Upper lobe of left lung (tissue), 6 donors: ENCODE measurements around the gene BPIFB3. TPM values are rescaled to one million over a fixed set of nuclear protein-coding genes. Genes with fewer than 3 reads are reported as not detected.

Experiments
- ATAC-seq, 2 donors: fragments of 200-7000 bp; cut with Tn5 transposase; one replicate each; pipeline ENCODE4 v1.9.1; 2022; ENCODE audit warnings: mild to moderate bottlenecking in 2 of 2, moderate library complexity in 2 of 2; ENCODE audit not compliant: low FRiP score in 2 of 2
- DNase-seq, 2 donors: peaks; one replicate each; pipeline ENCODE4 v3.0.0-alpha.2; 2019 to 2020
- H3K27ac ChIP-seq, 4 donors: fragments of 200-600 bp; sonication (generic); one replicate each; pipeline ENCODE4 v1.5.1; 2016 to 2019
- H3K27me3 ChIP-seq, 4 donors: fragments of 200-600 bp; sonication (generic); one replicate each; pipeline ENCODE4 v1.5.1; 2017 to 2019
- H3K36me3 ChIP-seq, 4 donors: fragments of 200-600 bp; sonication (generic); one replicate each; pipeline ENCODE4 v1.5.1; 2016 to 2019
- H3K4me1 ChIP-seq, 4 donors: fragments of 200-600 bp; sonication (generic); one replicate each; pipeline ENCODE4 v1.5.1; 2018 to 2019
- H3K4me3 ChIP-seq, 4 donors: fragments of 200-600 bp; sonication (generic); one replicate each; pipeline ENCODE4 v1.5.1; 2017 to 2019; ENCODE audit warnings: mild to moderate bottlenecking in 2 of 4, moderate library complexity in 1 of 4
- H3K9me3 ChIP-seq, 4 donors: fragments of 200-600 bp; sonication (generic); one replicate each; pipeline ENCODE4 v1.5.1; 2018 to 2019
- CTCF ChIP-seq, 6 experiments: fragments of 450-650 bp in 4 of 6; fragments of 200-600 bp in 2 of 6; sonication (generic) in 2 of 6; IDR thresholded peaks; one replicate each; pipeline ENCODE4 v1.5.1; 2016 to 2019; ENCODE audit warnings: antibody characterized with exemption in 6 of 6
- EP300 ChIP-seq, 4 donors: sonication (generic); formaldehyde crosslinking; IDR thresholded peaks; one replicate each; pipeline ENCODE4 v1.5.1; 2017; ENCODE audit warnings: antibody characterized with exemption in 4 of 4, control low read depth in 2 of 4
- POLR2A ChIP-seq, 4 donors: fragments of 450-650 bp; IDR thresholded peaks; one replicate each; pipeline ENCODE4 v1.5.1; 2016 to 2017; ENCODE audit warnings: antibody characterized with exemption in 4 of 4, mild to moderate bottlenecking in 2 of 4
- POLR2AphosphoS5 ChIP-seq, 2 donors: sonication (generic); formaldehyde crosslinking; IDR thresholded peaks; one replicate each; pipeline ENCODE4 v1.5.1; 2017; ENCODE audit warnings: antibody characterized with exemption in 2 of 2
- WGBS, 2 donors: methylation state at CpG; one replicate each; pipeline ENCODE4 v1.1.5; 2017 to 2018; 5-methylcytosine and 5-hydroxymethylcytosine counted together
- total RNA-seq, 6 donors: library from RNA; depleted of rRNA in 4 of 6; stranded (reverse); fragments of >200 nt in 4 of 6; gene quantifications; one replicate each; pipeline versions ENCODE4 v1.1.0 to v1.2.1, GENCODE V29; 2016 to 2021
- donor health status: DM: no; HTN: no; CAD: no; lungs with moderate emphysema.
- donor health status: DM: no; HTN: yes; CAD: no; lungs with severe emphysema.

Gene BPIFB3
- total RNA-seq, 6 donors from 2014 or later = not detected

- 66 to 84% methylated on average over 5 of the region's 5 CpGs for whole genome bisulfite sequencing, 2 donors
- no peak overlapping the region for H3K4me3 ChIP-seq
- no peak for TF ChIP-seq POLR2AphosphoS5 (IDR thresholded peaks at IDR 0.05)
- TF ChIP-seq CTCF (IDR thresholded peaks at IDR 0.05) = no peak
- no peak for TF ChIP-seq EP300 (IDR thresholded peaks at IDR 0.05)
- no peak for TF ChIP-seq POLR2A (IDR thresholded peaks at IDR 0.05)
- DNase-seq (no peak), ATAC-seq (no peak)
- H3K27me3 ChIP-seq = no peaks in the 10 kb centered on the region
- H3K27ac ChIP-seq = no peak overlapping the region
- no peaks in the 10 kb centered on the region for H3K36me3 ChIP-seq
- no peaks in the 10 kb centered on the region for H3K9me3 ChIP-seq
- H3K4me1 ChIP-seq = no peaks in the 10 kb centered on the region
These were observed 20.3 kb upstream of the BPIFB3 start for GRCh38 chr20:33033381-33033780.

- H3K4me3 ChIP-seq = no peak overlapping the region
- no peak for DNase-seq
- 77 to 88% methylated on average over 5 of the region's 5 CpGs for WGBS, 2 donors
- H3K27me3 ChIP-seq = no peaks in the 10 kb centered on the region
- H3K36me3 ChIP-seq = no peaks in the 10 kb centered on the region
- no peaks in the 10 kb centered on the region for H3K9me3 ChIP-seq
- H3K27ac ChIP-seq = no peak overlapping the region
- no peak for TF ChIP-seq POLR2AphosphoS5 (IDR thresholded peaks at IDR 0.05)
- no peak for TF ChIP-seq CTCF (IDR thresholded peaks at IDR 0.05)
- TF ChIP-seq EP300 (IDR thresholded peaks at IDR 0.05) = no peak
- TF ChIP-seq POLR2A (IDR thresholded peaks at IDR 0.05) = no peak
- H3K4me1 ChIP-seq = no peaks in the 10 kb centered on the region
- no peak for ATAC-seq
These were observed 19.6 kb upstream of the BPIFB3 start for GRCh38 chr20:33034115-33034514.

- no peak overlapping the region for H3K4me3 ChIP-seq
- no peak for ATAC-seq
- H3K9me3 ChIP-seq = no peaks in the 10 kb centered on the region
- TF ChIP-seq POLR2AphosphoS5 (IDR thresholded peaks at IDR 0.05) (no peak), EP300 (IDR thresholded peaks at IDR 0.05) (no peak), CTCF (IDR thresholded peaks at IDR 0.05) (no peak), POLR2A (IDR thresholded peaks at IDR 0.05) (no peak)
- no peak for DNase-seq
- H3K4me1 ChIP-seq = no peaks in the 10 kb centered on the region
- 76 to 90% methylated on average over 3 to 6 of the region's 6 CpGs for WGBS, 2 donors
- H3K27me3 ChIP-seq = no peaks in the 10 kb centered on the region
- H3K36me3 ChIP-seq = no peaks in the 10 kb centered on the region
- no peak overlapping the region for H3K27ac ChIP-seq
These were observed 18.7 kb upstream of the BPIFB3 start for GRCh38 chr20:33034901-33035492.

- H3K9me3 ChIP-seq = no peaks in the 10 kb centered on the region
- H3K4me1 ChIP-seq = no peaks in the 10 kb centered on the region
- no peak overlapping the region for H3K27ac ChIP-seq
- TF ChIP-seq POLR2A (IDR thresholded peaks at IDR 0.05) (no peak), EP300 (IDR thresholded peaks at IDR 0.05) (no peak), POLR2AphosphoS5 (IDR thresholded peaks at IDR 0.05) (no peak), CTCF (IDR thresholded peaks at IDR 0.05) (no peak)
- no peaks in the 10 kb centered on the region for H3K27me3 ChIP-seq
- no peak for ATAC-seq
- 58 to 67% methylated on average over 4 to 5 of the region's 5 CpGs for WGBS, 2 donors
- H3K4me3 ChIP-seq = no peak overlapping the region
- H3K36me3 ChIP-seq = no peaks in the 10 kb centered on the region
- DNase-seq = no peak
These were observed 16.2 kb upstream of the BPIFB3 start for GRCh38 chr20:33037456-33037855.

- WGBS, 2 donors = 90 to 96% methylated on average over 4 of the region's 4 CpGs
- no peaks in the 10 kb centered on the region for H3K4me1 ChIP-seq
- ATAC-seq = no peak
- H3K27ac ChIP-seq = no peak overlapping the region
- DNase-seq = no peak
- no peaks in the 10 kb centered on the region for H3K9me3 ChIP-seq
- H3K27me3 ChIP-seq = no peaks in the 10 kb centered on the region
- no peaks in the 10 kb centered on the region for H3K36me3 ChIP-seq
- H3K4me3 ChIP-seq = no peak overlapping the region
- TF ChIP-seq POLR2A (IDR thresholded peaks at IDR 0.05) (no peak), EP300 (IDR thresholded peaks at IDR 0.05) (no peak), POLR2AphosphoS5 (IDR thresholded peaks at IDR 0.05) (no peak), CTCF (IDR thresholded peaks at IDR 0.05) (no peak)
These were observed 15.5 kb upstream of the BPIFB3 start for GRCh38 chr20:33038243-33038642.
